ENCODE measurements around the gene ZNF443.

GRCh38 chr19:12448808-12449207, 8.0 kb upstream of the ZNF443 start:
- TF ChIP-seq CTCF (IDR thresholded peaks at IDR 0.05) (no peak), POLR2A (IDR thresholded peaks at IDR 0.05; ENCODE audit: low read depth) (no peak), EP300 (IDR thresholded peaks at IDR 0.05) (no peak), POLR2AphosphoS5 (IDR thresholded peaks at IDR 0.05) (no peak)
